Measurements from ENCODE around the gene WDR19.
A peak's percentile ranks its signal among the peaks of the same experiment; 100 is the strongest.

WDR19 gene

GRCh38 chr4:39305912-39306677 lies 123.8 kb downstream of the WDR19 start:
- no peak for DNase-seq

GRCh38 chr4:39308611-39309010 lies 126.3 kb downstream of the WDR19 start:
- peak; percentile 67 for DNase-seq

GRCh38 chr4:39312816-39313215 lies 130.5 kb downstream of the WDR19 start:
- no peak for DNase-seq

- no peak for DNase-seq
These were observed 137.3 kb downstream of the WDR19 start for GRCh38 chr4:39319676-39320075.

GRCh38 chr4:39320381-39321115 lies 138.2 kb downstream of the WDR19 start:
- DNase-seq: no peak

- no peak for DNase-seq
These were observed 141.5 kb downstream of the WDR19 start for GRCh38 chr4:39323821-39324220.

- no peak for DNase-seq
These were observed 142.1 kb downstream of the WDR19 start for GRCh38 chr4:39324446-39324845.

- no peak for DNase-seq
These were observed 142.7 kb downstream of the WDR19 start for GRCh38 chr4:39324897-39325613.

- DNase-seq: no peak
These were observed 144.2 kb downstream of the WDR19 start for GRCh38 chr4:39326468-39326977.

GRCh38 chr4:39330353-39330752 lies 148.0 kb downstream of the WDR19 start:
- DNase-seq: no peak

- no peak for DNase-seq
These were observed 148.9 kb downstream of the WDR19 start for GRCh38 chr4:39331191-39331590.
